ENCODE data around the gene PHACTR4. TPM values are rescaled to one million over a fixed set of nuclear protein-coding genes. Genes with fewer than 3 reads are reported as not detected.
"Not testable (repeated sequence)": the region's sequence is repeated elsewhere in the genome, so short reads cannot be mapped to it uniquely, and the experiment has no call there.

The PHACTR4 gene
- total and polyA plus RNA-seq, 2 experiments from 2014 or later: 35.4 to 47.1 TPM

DNA sequence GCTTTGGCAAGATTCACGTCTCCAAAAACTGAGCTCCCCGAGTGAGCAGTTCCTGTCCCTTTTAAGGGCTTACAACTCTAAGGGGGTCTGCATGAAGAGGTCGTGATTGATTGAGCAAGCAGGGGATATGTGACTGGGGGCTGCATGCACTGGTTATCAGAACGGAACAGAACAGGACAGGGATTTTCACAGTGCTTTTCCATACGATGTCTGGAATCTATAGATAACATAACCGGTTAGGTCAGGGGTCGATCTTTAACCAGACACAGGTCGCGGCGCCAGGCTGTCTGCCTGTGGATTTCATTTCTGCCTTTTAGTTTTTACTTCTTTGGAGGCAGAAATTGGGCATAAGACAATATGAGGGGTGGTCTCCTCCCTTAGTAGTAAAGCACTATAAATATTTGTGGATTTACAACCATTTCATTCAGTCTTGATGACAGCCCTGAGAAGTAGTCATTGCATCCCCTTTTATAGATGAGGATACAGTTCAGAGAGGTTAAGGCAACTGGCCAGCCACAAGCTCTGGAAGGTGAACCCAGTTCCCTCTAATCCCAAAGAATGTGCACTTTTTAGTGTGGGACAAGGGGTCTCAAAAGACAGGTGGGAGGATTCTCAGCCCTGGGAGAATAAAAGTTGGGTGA is 155.6 kb downstream of the PHACTR4 start:
- Histone ChIP-seq H4K20me1 (replicated peaks; ENCODE audit: insufficient read depth) (peaks cover 42% of the 10 kb centered on the region), H3K36me3 (ENCODE audit: insufficient read depth) (peaks cover 16% of the 10 kb centered on the region), H3K79me2 (replicated peaks; ENCODE audit: insufficient read depth) (peaks cover 95% of the 10 kb centered on the region), H3F3A (replicated peaks; ENCODE audit: low read depth) (peaks cover 11% of the 10 kb centered on the region; the same call in 1 of the 2 replicates), H3K27ac (ENCODE audit: low read depth) (peak overlapping the region; percentile 66; the same call in 1 of the 2 replicates)
- not testable (repeated sequence) for H3K9me2 ChIP-seq (ENCODE audit: insufficient read depth); ATAC-seq; H3K4me1 ChIP-seq (ENCODE audit: insufficient read depth); H2AFZ ChIP-seq; H3K27me3 ChIP-seq (ENCODE audit: insufficient read depth); H3K4me3 ChIP-seq; DNase-seq (ENCODE audit: low spot score); H3K4me2 ChIP-seq; H3K9me3 Mint-ChIP-seq; H3K4me3 Mint-ChIP-seq
- H3K27me3 Mint-ChIP-seq (ENCODE audit: insufficient read depth, low read depth, poor library complexity): peaks cover 13% of the 10 kb centered on the region
- peaks cover 47% of the 10 kb centered on the region for H3K36me3 Mint-ChIP-seq (ENCODE audit: low read depth)
- peaks cover 32% of the 10 kb centered on the region for H3K4me1 Mint-ChIP-seq
- peak overlapping the region; percentile 57; the same call in 1 of the 2 replicates for H3K27ac Mint-ChIP-seq

DNA sequence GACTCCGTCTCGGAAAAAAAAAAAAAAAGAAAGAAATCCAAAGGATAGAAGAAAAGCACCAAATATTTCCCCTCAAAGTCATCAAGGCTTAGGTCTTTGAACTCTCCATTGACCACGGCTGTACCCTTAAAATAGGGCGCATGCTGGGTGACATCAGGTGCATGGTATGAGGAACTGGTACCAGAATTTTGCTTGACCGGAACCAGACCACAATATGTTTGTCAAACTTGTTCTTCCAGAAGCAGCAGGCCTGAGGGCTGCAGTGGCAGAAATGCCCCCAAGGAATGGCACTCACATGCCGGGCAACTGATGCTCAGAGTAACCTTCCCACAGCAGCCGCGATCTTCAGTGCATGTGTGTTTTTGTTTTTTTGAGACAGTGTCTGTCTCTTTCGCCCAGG is 157.3 kb downstream of the PHACTR4 start:
- no peak for ATAC-seq
- DNase-seq (ENCODE audit: low spot score): no peak
- peaks cover 21% of the 10 kb centered on the region for H3K4me1 Mint-ChIP-seq
- H3K27ac Mint-ChIP-seq: no peak overlapping the region
- H3K36me3 ChIP-seq (ENCODE audit: insufficient read depth): peaks cover 23% of the 10 kb centered on the region
- no peaks in the 10 kb centered on the region for H3K9me3 Mint-ChIP-seq
- H3K27me3 ChIP-seq (ENCODE audit: insufficient read depth): no peaks in the 10 kb centered on the region
- H3K4me2 ChIP-seq: no peak overlapping the region
- no peaks in the 10 kb centered on the region for H3K9me2 ChIP-seq (ENCODE audit: insufficient read depth)
- H3K36me3 Mint-ChIP-seq (ENCODE audit: low read depth): peaks cover 47% of the 10 kb centered on the region
- peaks cover 78% of the 10 kb centered on the region for H3K79me2 ChIP-seq (replicated peaks; ENCODE audit: insufficient read depth)
- no peak overlapping the region for H2AFZ ChIP-seq
- H3K27ac ChIP-seq (ENCODE audit: low read depth): no peak overlapping the region
- H3K4me1 ChIP-seq (ENCODE audit: insufficient read depth): peaks cover 5% of the 10 kb centered on the region
- H3K4me3 Mint-ChIP-seq: no peak overlapping the region
- peaks cover 11% of the 10 kb centered on the region; the same call in 1 of the 2 replicates for H3F3A ChIP-seq (replicated peaks; ENCODE audit: low read depth)
- H3K27me3 Mint-ChIP-seq (ENCODE audit: insufficient read depth, low read depth, poor library complexity): peaks cover 6% of the 10 kb centered on the region
- peaks cover 31% of the 10 kb centered on the region for H4K20me1 ChIP-seq (replicated peaks; ENCODE audit: insufficient read depth)
- no peak overlapping the region for H3K4me3 ChIP-seq
- TF ChIP-seq, protein P1, sequence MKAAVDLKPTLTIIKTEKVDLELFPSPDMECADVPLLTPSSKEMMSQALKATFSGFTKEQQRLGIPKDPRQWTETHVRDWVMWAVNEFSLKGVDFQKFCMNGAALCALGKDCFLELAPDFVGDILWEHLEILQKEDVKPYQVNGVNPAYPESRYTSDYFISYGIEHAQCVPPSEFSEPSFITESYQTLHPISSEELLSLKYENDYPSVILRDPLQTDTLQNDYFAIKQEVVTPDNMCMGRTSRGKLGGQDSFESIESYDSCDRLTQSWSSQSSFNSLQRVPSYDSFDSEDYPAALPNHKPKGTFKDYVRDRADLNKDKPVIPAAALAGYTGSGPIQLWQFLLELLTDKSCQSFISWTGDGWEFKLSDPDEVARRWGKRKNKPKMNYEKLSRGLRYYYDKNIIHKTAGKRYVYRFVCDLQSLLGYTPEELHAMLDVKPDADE (IDR thresholded peaks at IDR 0.05): no peak
- TF ChIP-seq EZH2 (IDR thresholded peaks at IDR 0.05; ENCODE audit: low read depth, unreplicated experiment): no peak
- TF ChIP-seq CREB1 (CRISPR knock-in tag; IDR thresholded peaks at IDR 0.05; ENCODE audit: low read depth): no peak
- TF ChIP-seq EZH2phosphoT487 (IDR thresholded peaks at IDR 0.05; ENCODE audit: unreplicated experiment): no peak
- TF ChIP-seq, protein P2, sequence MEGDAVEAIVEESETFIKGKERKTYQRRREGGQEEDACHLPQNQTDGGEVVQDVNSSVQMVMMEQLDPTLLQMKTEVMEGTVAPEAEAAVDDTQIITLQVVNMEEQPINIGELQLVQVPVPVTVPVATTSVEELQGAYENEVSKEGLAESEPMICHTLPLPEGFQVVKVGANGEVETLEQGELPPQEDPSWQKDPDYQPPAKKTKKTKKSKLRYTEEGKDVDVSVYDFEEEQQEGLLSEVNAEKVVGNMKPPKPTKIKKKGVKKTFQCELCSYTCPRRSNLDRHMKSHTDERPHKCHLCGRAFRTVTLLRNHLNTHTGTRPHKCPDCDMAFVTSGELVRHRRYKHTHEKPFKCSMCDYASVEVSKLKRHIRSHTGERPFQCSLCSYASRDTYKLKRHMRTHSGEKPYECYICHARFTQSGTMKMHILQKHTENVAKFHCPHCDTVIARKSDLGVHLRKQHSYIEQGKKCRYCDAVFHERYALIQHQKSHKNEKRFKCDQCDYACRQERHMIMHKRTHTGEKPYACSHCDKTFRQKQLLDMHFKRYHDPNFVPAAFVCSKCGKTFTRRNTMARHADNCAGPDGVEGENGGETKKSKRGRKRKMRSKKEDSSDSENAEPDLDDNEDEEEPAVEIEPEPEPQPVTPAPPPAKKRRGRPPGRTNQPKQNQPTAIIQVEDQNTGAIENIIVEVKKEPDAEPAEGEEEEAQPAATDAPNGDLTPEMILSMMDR (conservative IDR thresholded peaks at IDR 0.05; ENCODE audit: low read depth in 2 of 2): no peak
- TF ChIP-seq JUNB (IDR thresholded peaks at IDR 0.05; ENCODE audit: unreplicated experiment): no peak
- TF ChIP-seq NANOG (IDR thresholded peaks at IDR 0.05; ENCODE audit: borderline replicate concordance): no peak
- no peak for TF ChIP-seq ZNF331 (CRISPR knock-in tag; IDR thresholded peaks at IDR 0.05; ENCODE audit: low read depth)
- TF ChIP-seq POLR2AphosphoS5 (IDR thresholded peaks at IDR 0.05; ENCODE audit: low read depth): no peak
- no peak for TF ChIP-seq STAT1 (IDR thresholded peaks at IDR 0.05; ENCODE audit: unreplicated experiment)
- TF ChIP-seq, protein P3, sequence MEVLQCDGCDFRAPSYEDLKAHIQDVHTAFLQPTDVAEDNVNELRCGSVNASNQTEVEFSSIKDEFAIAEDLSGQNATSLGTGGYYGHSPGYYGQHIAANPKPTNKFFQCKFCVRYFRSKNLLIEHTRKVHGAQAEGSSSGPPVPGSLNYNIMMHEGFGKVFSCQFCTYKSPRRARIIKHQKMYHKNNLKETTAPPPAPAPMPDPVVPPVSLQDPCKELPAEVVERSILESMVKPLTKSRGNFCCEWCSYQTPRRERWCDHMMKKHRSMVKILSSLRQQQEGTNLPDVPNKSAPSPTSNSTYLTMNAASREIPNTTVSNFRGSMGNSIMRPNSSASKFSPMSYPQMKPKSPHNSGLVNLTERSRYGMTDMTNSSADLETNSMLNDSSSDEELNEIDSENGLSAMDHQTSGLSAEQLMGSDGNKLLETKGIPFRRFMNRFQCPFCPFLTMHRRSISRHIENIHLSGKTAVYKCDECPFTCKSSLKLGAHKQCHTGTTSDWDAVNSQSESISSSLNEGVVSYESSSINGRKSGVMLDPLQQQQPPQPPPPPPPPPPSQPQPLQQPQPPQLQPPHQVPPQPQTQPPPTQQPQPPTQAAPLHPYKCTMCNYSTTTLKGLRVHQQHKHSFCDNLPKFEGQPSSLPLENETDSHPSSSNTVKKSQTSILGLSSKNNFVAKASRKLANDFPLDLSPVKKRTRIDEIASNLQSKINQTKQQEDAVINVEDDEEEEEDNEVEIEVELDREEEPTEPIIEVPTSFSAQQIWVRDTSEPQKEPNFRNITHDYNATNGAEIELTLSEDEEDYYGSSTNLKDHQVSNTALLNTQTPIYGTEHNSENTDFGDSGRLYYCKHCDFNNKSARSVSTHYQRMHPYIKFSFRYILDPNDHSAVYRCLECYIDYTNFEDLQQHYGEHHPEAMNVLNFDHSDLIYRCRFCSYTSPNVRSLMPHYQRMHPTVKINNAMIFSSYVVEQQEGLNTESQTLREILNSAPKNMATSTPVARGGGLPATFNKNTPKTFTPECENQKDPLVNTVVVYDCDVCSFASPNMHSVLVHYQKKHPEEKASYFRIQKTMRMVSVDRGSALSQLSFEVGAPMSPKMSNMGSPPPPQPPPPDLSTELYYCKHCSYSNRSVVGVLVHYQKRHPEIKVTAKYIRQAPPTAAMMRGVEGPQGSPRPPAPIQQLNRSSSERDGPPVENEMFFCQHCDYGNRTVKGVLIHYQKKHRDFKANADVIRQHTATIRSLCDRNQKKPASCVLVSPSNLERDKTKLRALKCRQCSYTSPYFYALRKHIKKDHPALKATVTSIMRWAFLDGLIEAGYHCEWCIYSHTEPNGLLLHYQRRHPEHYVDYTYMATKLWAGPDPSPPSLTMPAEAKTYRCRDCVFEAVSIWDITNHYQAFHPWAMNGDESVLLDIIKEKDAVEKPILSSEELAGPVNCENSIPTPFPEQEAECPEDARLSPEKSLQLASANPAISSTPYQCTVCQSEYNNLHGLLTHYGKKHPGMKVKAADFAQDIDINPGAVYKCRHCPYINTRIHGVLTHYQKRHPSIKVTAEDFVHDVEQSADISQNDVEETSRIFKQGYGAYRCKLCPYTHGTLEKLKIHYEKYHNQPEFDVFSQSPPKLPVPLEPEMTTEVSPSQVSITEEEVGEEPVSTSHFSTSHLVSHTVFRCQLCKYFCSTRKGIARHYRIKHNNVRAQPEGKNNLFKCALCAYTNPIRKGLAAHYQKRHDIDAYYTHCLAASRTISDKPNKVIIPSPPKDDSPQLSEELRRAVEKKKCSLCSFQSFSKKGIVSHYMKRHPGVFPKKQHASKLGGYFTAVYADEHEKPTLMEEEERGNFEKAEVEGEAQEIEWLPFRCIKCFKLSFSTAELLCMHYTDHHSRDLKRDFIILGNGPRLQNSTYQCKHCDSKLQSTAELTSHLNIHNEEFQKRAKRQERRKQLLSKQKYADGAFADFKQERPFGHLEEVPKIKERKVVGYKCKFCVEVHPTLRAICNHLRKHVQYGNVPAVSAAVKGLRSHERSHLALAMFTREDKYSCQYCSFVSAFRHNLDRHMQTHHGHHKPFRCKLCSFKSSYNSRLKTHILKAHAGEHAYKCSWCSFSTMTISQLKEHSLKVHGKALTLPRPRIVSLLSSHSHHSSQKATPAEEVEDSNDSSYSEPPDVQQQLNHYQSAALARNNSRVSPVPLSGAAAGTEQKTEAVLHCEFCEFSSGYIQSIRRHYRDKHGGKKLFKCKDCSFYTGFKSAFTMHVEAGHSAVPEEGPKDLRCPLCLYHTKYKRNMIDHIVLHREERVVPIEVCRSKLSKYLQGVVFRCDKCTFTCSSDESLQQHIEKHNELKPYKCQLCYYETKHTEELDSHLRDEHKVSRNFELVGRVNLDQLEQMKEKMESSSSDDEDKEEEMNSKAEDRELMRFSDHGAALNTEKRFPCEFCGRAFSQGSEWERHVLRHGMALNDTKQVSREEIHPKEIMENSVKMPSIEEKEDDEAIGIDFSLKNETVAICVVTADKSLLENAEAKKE (CRISPR knock-in tag; IDR thresholded peaks at IDR 0.05): no peak
- TF ChIP-seq ZNF114 (CRISPR knock-in tag; IDR thresholded peaks at IDR 0.05): no peak

All from GM23338 (cell line).